ENCODE measurements around the gene EMC1. TPM values are rescaled to one million over a fixed set of nuclear protein-coding genes. Genes with fewer than 3 reads are reported as not detected.
A peak's percentile ranks its signal among the peaks of the same experiment; 100 is the strongest.

EMC1 gene
- polyA plus RNA-seq, 1 experiment: 93.8 TPM

DNA sequence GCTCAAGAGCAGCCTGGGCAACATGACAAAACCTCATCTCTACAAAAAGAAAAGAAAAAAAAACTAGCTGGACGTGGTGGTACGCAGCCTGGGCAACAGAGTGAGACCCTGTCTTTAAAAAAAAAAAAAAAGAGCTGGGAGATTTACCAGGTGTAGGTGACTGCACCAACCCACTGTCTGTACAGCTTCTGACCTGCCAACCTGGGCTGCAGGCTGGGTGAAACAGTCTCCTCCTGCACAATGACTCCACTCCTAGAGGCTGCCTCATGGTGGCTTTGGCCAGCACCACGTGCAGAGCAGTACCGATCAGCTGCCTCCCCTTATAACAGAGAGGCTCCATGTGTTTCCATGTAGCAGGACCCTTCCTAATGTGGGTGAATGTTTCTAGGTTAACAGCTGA, 4.0 kb upstream of the EMC1 start:
- H3K36me3 ChIP-seq (ENCODE audit: control insufficient read depth, insufficient read depth, low read length): peaks cover 31% of the 10 kb centered on the region

GRCh38 chr1:19254416-19254815, 3.1 kb upstream of the EMC1 start:
- Histone ChIP-seq H3K27me3 (ENCODE audit: control insufficient read depth, insufficient read depth, low read length) (no peaks in the 10 kb centered on the region), H3K4me3 (ENCODE audit: low read depth, low read length) (no peak overlapping the region), H3K36me3 (ENCODE audit: control insufficient read depth, insufficient read depth, low read length) (peaks cover 30% of the 10 kb centered on the region)
- no peak for DNase-seq (ENCODE audit: low read depth)
- no peak for TF ChIP-seq CTCF (IDR thresholded peaks at IDR 0.05; ENCODE audit: insufficient read depth, low read depth, low read length)
- CTCF ChIA-PET: interaction anchor here (1.4 to 2.8 kb wide), 2 partner anchors 14 to 21 kb away, joined by 3 to 13 read pairs; no protein-coding TSS in a partner anchor
- POLR2A ChIA-PET: no interaction called here

More for the DNA sequence above, 4.0 kb upstream of the EMC1 start:
- H3K4me3 ChIP-seq (ENCODE audit: low read depth, low read length): no peak overlapping the region
- POLR2A ChIA-PET: no interaction called here
- TF ChIP-seq CTCF (IDR thresholded peaks at IDR 0.05; ENCODE audit: insufficient read depth, low read depth, low read length): no peak
- CTCF ChIA-PET: interaction anchor here (0.8 to 2.8 kb wide), 3 partner anchors 14 to 393 kb away, joined by 3 to 13 read pairs (median 4); no protein-coding TSS in a partner anchor
- DNase-seq (ENCODE audit: low read depth): no peak
- H3K27me3 ChIP-seq (ENCODE audit: control insufficient read depth, insufficient read depth, low read length): no peaks in the 10 kb centered on the region

GRCh38 chr1:19250629-19251304, 557 bp downstream of the EMC1 start:
- no peak for TF ChIP-seq CTCF (IDR thresholded peaks at IDR 0.05; ENCODE audit: insufficient read depth, low read depth, low read length)
- ChIA-PET CTCF (interaction anchor here (1.2 to 2.4 kb wide), 2 partner anchors 10 to 15 kb away, joined by 3 to 10 read pairs; no protein-coding TSS in a partner anchor), POLR2A (no interaction called here)
- peak overlapping the region; percentile 81 for H3K4me3 ChIP-seq (ENCODE audit: low read depth, low read length)
- H3K27me3 ChIP-seq (ENCODE audit: control insufficient read depth, insufficient read depth, low read length): no peaks in the 10 kb centered on the region
- H3K36me3 ChIP-seq (ENCODE audit: control insufficient read depth, insufficient read depth, low read length): peaks cover 4% of the 10 kb centered on the region
- DNase-seq (ENCODE audit: low read depth): no peak

GRCh38 chr1:19240673-19241538, 10.4 kb downstream of the EMC1 start:
- Histone ChIP-seq H3K36me3 (ENCODE audit: control insufficient read depth, insufficient read depth, low read length) (peaks cover 32% of the 10 kb centered on the region), H3K4me3 (ENCODE audit: low read depth, low read length) (no peak overlapping the region), H3K27me3 (ENCODE audit: control insufficient read depth, insufficient read depth, low read length) (no peaks in the 10 kb centered on the region)
- CTCF ChIA-PET: interaction anchor here (0.7 to 2.3 kb wide), 15 partner anchors 8 to 427 kb away, joined by 3 to 13 read pairs (median 6); partner anchors contain the start of genes EMC1 and MRTO4
- DNase-seq (ENCODE audit: low read depth): no peak
- POLR2A ChIA-PET: no interaction called here
- TF ChIP-seq CTCF (IDR thresholded peaks at IDR 0.05; ENCODE audit: insufficient read depth, low read depth, low read length): peak; percentile 94

DNA sequence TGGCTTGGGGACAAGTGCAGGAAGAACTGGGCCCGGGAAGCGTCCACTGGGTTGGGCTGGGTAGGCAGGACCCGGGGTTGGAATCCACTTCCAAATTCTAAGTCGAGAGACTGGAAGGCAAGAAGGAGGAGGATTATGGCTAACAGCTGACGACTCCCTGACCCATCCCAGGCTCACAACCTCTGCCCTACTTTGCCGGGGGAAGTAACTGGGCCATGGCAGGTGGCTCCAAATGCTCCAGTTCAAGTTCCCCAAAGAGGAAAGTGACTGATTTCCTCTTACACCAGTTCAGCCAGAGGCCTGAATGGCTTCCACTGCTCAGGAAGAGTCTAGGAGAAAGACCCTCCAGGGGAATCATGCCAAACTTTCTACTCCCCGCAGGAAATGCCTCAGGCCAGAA, 11.4 kb downstream of the EMC1 start:
- Histone ChIP-seq H3K27me3 (ENCODE audit: control insufficient read depth, insufficient read depth, low read length) (no peaks in the 10 kb centered on the region), H3K36me3 (ENCODE audit: control insufficient read depth, insufficient read depth, low read length) (peaks cover 33% of the 10 kb centered on the region), H3K4me3 (ENCODE audit: low read depth, low read length) (no peak overlapping the region)
- TF ChIP-seq CTCF (IDR thresholded peaks at IDR 0.05; ENCODE audit: insufficient read depth, low read depth, low read length): no peak
- CTCF ChIA-PET: interaction anchor here (1.0 to 2.3 kb wide), 6 partner anchors 7 to 414 kb away, joined by 4 to 13 read pairs (median 6); no protein-coding TSS in a partner anchor
- DNase-seq (ENCODE audit: low read depth): no peak
- POLR2A ChIA-PET: no interaction called here

Measured in BJ (cell line).